HG02970 (cell line): ENCODE measurements around the gene VGF.
"Not testable (repeated sequence)": the region's sequence is repeated elsewhere in the genome, so short reads cannot be mapped to it uniquely, and the experiment has no call there.

Source experiments
- ATAC-seq: cut with Tn5 transposase; IDR thresholded peaks from one replicate; pipeline ENCODE4 v1.9.1; 2021; ENCODE audit warnings: mild to moderate bottlenecking, moderate library complexity, moderate number of reproducible peaks; ENCODE audit not compliant: unreplicated experiment, low FRiP score

The VGF gene

DNA sequence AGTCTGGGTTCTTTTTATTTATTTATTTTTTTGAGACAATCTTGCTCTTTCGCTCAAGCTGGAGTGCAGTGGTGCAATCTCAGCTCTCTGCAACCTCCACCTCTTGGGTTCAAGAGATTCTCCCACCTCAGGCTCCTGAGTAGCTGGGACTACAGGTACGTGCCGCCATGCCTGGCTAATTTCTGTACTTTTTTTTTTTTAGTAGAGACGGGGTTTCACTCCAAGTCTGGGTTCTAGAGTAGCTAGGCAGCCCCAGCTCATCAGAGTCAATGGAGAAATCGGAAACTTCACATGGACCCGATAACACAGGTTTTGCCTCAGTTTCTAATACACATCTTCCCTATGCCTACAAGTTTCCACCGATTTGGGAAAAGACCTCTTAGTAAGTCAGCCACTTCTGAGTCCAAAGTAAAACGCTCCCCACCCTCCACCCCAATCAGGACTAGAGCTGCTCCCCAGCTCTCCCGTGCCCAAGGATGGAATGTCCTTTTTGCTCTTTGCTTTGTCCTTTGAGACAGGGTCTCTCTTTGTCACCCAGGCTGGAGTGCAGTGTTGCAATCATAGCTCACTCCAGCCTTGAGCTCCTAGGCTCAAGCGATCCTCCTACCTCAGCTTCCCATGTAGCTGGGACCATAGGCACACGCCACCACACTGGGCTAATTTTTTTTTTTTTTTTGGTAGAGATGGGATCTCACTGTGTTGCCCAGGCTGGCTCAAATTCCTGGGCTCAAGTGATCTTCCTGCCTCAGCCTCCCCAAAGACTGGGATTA lies 42.3 kb downstream of the VGF start:
- ATAC-seq, result no peak

- no peak for ATAC-seq
These were observed 43.1 kb downstream of the VGF start for GRCh38 chr7:101121991-101122932.

DNA sequence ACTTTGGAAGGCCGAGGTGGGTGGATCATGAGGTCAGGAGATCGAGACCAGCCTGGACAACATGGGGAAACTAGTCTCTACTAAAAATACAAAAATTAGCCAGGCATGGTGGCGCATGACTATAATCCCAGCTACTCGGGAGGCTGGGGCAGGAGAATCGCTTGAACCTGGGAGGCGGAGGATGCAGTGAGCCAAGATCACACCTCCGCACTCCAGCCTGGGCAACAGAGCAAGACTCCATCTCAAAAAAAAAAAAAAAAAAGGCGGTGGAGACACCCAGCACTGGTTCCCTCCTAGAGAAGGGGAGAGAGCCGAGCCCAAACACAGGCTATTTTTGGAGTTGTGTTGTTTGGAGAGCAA lies 43.8 kb downstream of the VGF start:
- ATAC-seq, result not testable (repeated sequence)

DNA sequence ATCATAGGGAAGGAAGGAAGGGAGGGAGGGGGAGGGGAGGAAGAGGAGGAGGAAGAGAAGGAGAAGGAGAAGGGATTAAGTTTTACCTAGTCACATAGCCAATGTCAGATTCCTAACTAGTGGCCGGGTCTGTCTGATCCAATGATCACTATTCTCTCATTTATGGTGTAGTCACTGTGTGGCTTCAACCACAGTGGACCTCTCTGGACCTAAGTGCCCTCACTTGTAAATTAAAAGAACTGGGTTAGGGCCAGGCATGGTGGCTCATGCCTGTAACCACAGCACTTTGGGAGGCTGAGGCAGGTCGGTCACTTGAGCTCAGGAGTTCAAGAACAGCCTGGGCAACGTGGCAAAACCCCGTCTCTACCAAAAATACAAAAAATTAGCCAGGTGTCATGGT lies 45.1 kb downstream of the VGF start:
- ATAC-seq, result no peak

DNA sequence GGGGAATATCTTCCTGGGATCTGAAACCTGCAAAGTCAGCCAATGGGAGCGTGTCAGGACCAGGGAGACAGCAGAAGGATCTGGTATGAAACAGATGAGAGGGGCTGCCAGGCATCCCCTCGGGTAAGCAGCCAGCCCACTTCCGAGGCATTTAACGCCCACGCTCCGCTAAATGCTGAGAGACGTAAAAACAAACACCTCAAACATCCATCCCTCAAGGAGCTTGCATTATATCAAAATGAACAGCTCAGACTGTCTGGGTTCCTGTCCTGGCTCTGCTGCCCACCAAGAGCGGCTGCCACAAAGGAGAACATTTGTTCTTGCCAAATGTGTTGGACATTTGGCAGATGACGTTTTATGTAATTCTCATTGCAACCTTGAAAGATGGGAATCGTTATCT lies 45.5 kb downstream of the VGF start:
- ATAC-seq, result no peak

- ATAC-seq, result no peak
These were observed 46.5 kb downstream of the VGF start for GRCh38 chr7:101118856-101119255.

GRCh38 chr7:101116898-101117297 lies 48.5 kb downstream of the VGF start:
- ATAC-seq, result no peak

GRCh38 chr7:101115215-101115614 lies 50.2 kb downstream of the VGF start:
- ATAC-seq, result no peak

DNA sequence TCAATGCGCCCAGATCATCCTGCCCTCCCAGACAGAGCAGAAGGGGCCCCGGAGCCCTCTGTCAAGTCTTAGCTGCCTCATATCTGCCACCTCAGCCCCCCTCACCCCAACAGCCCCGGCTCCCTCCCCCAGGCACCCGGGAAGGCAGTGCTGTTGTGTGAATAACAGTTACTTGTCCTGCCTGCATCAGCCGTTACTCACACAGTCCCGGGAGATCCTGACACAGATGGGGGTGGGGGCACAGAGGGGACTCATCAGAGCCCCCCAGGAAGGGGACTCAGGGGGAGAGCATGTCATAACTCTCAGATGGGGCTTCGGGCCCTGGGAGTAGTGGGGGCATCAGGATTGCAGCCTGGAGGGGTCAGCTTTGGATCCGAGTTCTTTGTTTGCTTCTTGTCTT lies 50.9 kb downstream of the VGF start:
- no peak for ATAC-seq

DNA sequence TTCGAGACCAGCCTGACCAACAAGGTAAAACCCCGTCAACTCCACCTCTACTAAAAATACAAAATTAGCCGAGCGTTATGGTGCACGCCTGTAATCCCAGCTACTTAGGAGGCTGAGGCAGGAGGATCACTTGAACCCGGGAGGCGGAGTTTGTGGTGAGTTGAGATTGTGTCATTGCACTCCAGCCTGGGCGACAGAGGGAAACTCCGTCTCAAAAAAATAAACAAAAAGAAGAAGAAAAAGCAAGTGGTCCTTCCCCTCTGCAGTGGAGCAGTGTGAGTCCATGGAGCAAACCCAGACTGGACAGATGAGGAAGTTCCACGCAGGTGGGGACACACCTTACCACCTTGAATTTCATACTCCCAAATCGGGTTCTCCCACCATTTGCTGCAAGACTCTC lies 51.5 kb downstream of the VGF start:
- no peak for ATAC-seq

DNA sequence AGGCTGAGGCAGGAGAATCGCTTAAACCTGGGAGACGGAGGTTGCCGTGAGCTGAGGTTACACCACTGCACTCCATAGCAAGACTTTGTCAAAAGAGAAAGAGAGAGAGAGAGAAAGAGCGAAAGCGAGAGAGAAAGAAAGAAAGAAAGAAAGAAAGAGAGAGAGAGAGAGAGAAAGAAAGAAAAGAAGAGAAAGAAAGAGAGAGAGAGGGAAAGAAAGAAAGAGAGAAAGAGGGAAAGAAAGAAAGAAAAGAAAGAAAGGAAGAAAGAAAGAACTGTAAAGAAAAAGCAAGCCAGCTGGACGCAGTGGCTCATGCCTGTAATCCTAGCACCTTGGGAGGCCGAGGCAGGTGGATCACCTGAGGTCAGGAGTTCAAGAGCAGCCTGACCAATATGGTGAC lies 52.2 kb downstream of the VGF start:
- not testable (repeated sequence) for ATAC-seq
